ENCODE results near the gene ADGRG4.
A peak's percentile ranks its signal among the peaks of the same experiment; 100 is the strongest.
"Not testable (repeated sequence)": the region's sequence is repeated elsewhere in the genome, so short reads cannot be mapped to it uniquely, and the experiment has no call there.

The ADGRG4 gene

DNA sequence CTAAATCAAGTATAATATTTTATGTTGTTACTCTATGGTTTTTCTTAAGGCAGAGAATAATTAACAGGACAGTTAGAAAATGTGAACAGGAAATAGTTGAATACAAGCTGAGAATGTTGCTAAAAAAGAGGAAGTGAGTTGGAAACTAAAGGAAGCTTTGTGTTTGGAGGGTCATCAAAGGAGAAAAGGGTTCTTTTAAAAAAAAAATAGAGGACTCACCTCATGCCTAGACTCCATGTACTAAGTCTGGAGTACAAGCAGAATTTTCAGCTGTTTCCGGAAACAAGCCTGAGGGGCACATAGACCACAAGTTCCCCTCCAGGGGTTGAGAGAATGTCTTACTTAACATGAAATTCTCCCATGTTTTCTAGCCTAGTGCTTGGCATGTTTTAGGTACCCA lies 29.5 kb upstream of the ADGRG4 start:
- no peak overlapping the region for H3K4me3 ChIP-seq (ENCODE audit: low read length)
- TF ChIP-seq, protein P1, sequence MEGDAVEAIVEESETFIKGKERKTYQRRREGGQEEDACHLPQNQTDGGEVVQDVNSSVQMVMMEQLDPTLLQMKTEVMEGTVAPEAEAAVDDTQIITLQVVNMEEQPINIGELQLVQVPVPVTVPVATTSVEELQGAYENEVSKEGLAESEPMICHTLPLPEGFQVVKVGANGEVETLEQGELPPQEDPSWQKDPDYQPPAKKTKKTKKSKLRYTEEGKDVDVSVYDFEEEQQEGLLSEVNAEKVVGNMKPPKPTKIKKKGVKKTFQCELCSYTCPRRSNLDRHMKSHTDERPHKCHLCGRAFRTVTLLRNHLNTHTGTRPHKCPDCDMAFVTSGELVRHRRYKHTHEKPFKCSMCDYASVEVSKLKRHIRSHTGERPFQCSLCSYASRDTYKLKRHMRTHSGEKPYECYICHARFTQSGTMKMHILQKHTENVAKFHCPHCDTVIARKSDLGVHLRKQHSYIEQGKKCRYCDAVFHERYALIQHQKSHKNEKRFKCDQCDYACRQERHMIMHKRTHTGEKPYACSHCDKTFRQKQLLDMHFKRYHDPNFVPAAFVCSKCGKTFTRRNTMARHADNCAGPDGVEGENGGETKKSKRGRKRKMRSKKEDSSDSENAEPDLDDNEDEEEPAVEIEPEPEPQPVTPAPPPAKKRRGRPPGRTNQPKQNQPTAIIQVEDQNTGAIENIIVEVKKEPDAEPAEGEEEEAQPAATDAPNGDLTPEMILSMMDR (IDR thresholded peaks at IDR 0.05; ENCODE audit: insufficient read depth, low read depth, low read length, missing control alignments), result no peak
- no peak for DNase-seq (ENCODE audit: low read depth)

DNA sequence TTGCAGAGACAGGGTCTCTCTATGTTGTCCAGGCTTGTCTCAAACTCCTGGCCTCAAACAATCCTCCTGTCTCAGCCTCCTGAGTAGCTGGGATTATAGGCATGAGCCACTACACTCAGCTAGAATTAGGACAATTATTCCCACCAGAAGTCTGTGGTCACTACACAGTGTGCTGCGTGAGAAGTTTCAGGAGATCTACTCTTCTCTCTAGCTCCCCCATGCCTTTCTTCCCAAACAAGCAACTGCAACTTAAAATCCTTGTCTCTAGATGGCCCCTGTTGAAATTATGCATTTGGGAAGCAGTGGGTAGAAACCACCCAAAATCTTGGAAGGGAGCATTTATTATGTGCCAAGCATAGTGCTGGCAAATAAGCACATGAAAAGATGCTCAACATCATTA lies 28.4 kb upstream of the ADGRG4 start:
- DNase-seq (ENCODE audit: low read depth), result no peak
- TF ChIP-seq, protein P1 (IDR thresholded peaks at IDR 0.05; ENCODE audit: insufficient read depth, low read depth, low read length, missing control alignments), result no peak
- no peak overlapping the region for H3K4me3 ChIP-seq (ENCODE audit: low read length)

DNA sequence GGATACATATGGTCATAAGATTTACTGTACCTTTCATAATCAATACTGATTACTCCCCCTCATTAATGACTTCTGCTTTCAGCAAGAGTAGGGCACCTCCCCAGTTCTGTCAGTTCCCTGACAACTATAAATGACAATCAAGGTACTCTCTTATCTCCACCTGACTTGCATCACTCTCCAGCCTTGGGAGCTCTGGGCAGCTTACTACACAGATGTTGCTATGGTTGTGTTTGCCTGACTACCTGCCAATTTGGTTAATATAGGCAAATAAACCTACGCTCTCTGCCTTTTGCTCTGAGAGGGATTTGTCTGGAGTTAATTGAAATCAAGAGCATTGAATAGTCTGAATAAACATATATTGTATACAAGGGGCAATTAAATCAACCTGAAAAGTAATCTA lies 26.8 kb upstream of the ADGRG4 start:
- no peak overlapping the region for H3K4me3 ChIP-seq (ENCODE audit: low read length)
- DNase-seq (ENCODE audit: low read depth), result no peak
- TF ChIP-seq, protein P1 (IDR thresholded peaks at IDR 0.05; ENCODE audit: insufficient read depth, low read depth, low read length, missing control alignments), result no peak

DNA sequence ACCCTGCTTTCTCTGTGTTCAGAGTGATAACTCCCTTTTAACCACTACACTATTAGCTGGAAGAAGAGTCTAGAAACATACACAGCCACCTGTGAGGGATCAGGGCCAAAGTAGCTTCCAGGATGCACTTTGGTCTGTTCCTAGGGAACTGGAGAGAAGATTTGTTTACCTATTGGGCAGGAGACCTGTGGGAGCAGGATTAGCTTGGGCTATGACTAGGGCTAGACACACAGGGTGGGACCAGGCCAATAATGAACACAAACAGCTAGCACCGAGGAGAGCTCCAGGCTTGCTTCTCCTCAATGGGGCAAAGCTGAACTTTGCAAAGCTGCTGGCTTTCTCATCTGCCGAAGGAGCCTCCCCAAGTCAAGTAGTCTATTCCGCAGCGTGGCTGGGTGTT lies 25.2 kb upstream of the ADGRG4 start:
- H3K4me3 ChIP-seq (ENCODE audit: low read length), result no peak overlapping the region
- TF ChIP-seq, protein P1 (IDR thresholded peaks at IDR 0.05; ENCODE audit: insufficient read depth, low read depth, low read length, missing control alignments), result no peak
- DNase-seq (ENCODE audit: low read depth), result peak; percentile 16

DNA sequence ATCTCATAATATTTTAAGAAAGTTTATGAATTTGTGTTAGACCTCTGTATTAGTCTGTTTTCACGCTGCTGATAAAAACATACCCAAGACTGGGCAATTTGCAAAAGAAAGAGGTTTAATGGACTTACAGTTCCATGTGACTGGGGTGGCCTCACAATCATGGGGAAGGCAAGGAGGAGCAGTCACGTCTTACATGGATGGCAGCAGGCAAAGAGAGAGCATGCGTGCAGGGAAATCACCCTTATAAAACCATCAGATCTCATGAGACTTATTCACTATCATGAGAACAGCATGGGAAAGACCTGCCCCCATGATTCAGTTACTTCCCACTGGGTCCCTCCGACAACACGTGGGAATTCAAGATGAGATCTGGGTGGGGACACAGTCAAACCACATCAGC lies 14.4 kb upstream of the ADGRG4 start:
- not testable (repeated sequence) for DNase-seq (ENCODE audit: low read depth); H3K4me3 ChIP-seq (ENCODE audit: low read length)

DNA sequence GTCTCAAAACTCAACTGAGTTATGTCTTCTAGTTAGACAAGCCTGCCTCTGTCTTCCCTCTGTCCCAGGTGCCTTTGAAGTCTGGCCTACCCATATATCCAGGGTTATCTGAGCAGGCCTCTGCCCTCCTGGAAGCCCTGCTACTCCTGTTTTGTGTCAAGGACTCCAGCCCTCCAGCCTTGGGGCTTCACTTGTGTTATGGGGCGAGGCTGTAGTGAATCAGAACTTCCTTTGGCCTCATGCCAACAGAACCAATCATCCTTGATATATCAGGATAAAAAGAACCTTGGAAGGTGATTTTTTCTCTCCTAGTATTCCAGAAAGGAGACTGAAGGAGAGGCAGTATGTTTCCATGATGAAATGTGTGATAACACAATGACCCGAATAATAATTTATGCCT lies 8.9 kb upstream of the ADGRG4 start:
- no peak overlapping the region for H3K4me3 ChIP-seq (ENCODE audit: low read length)
- DNase-seq (ENCODE audit: low read depth), result peak; percentile 75
- TF ChIP-seq, protein P1 (IDR thresholded peaks at IDR 0.05; ENCODE audit: insufficient read depth, low read depth, low read length, missing control alignments), result no peak

DNA sequence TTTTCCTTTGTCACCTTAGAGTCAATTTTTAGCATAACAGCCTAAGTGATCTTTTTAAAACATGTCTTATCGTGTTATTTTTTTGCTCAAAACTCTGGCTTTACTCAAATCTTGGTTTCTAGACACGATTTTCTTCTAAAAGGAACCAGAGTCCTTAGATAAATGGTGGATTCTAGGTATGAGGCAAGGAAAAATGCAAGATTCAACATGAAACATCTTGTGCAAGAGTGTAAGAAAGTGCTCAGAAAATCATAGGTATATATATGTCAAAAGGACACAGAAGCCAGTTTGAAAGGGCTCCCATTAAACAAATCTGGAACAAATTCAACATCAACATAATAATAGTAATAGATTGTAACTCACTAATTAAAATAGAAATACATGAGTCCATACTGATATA lies 8.1 kb upstream of the ADGRG4 start:
- TF ChIP-seq, protein P1 (IDR thresholded peaks at IDR 0.05; ENCODE audit: insufficient read depth, low read depth, low read length, missing control alignments), result no peak
- no peak overlapping the region for H3K4me3 ChIP-seq (ENCODE audit: low read length)
- DNase-seq (ENCODE audit: low read depth), result peak; percentile 52

DNA sequence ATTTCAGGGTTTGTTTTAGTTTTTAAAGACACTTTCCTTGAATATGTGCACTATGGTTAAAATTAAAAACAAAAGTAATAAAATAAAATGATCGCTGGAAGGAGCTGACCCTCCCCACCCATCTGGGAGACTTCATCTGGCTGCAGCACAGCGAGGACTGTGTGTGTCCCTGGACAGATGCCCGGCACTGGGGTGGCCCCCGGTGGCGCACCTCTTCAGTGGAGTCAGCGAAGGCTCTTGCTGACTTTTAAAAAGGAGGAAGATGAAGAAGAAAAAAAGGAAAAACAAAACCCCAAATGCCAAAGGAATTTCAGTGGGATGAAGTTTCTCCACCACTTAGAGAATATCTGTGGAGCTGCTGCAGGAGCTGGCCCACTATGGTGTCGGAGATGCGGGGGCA lies 5.4 kb upstream of the ADGRG4 start:
- H3K4me3 ChIP-seq (ENCODE audit: low read length), result no peak overlapping the region
- TF ChIP-seq, protein P1 (IDR thresholded peaks at IDR 0.05; ENCODE audit: insufficient read depth, low read depth, low read length, missing control alignments), result no peak
- no peak for DNase-seq (ENCODE audit: low read depth)
